ENCODE measurements around the gene CDH4. TPM values are rescaled to one million over a fixed set of nuclear protein-coding genes. Genes with fewer than 3 reads are reported as not detected.
A peak's percentile ranks its signal among the peaks of the same experiment; 100 is the strongest.

CDH4 gene
- total RNA-seq, 2 donors from 2014 or later: 0.05 to 2.2 TPM

DNA sequence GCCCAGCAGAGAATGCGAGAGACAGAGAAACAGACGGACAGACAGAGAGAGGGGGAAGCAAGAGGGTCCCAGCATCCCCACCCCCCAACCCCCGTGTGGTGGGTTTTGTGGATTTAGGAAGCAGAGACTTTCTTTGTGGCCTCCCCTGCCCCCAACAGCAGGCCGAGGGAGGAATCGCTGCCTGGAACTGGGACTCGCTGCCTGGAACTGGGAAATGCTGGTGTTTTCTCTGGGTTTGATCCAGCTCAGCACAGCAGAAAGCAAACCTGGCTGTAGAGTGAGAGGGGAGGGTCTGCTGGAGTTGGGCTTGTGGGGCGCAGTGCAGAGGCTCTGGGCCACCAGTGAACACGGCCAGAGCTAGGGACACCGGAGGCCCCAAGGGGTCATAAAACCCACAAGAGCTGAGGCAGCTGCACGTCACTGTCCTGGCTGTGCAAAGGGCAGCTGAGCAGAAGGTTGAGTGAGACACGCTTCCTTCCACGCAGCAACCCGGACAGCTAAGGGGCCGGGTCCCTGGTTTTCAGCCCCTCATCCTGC, 631.9 kb downstream of the CDH4 start:
- no peak overlapping the region for H3K4me3 ChIP-seq
- no peaks in the 10 kb centered on the region for H3K4me1 ChIP-seq (replicated peaks)
- peaks cover 10% of the 10 kb centered on the region for H3K27me3 ChIP-seq (replicated peaks; ENCODE audit: insufficient read depth)
- DNase-seq (ENCODE audit: low spot score): no peak
- no peaks in the 10 kb centered on the region for H3K9me3 ChIP-seq
- TF ChIP-seq, protein P1, sequence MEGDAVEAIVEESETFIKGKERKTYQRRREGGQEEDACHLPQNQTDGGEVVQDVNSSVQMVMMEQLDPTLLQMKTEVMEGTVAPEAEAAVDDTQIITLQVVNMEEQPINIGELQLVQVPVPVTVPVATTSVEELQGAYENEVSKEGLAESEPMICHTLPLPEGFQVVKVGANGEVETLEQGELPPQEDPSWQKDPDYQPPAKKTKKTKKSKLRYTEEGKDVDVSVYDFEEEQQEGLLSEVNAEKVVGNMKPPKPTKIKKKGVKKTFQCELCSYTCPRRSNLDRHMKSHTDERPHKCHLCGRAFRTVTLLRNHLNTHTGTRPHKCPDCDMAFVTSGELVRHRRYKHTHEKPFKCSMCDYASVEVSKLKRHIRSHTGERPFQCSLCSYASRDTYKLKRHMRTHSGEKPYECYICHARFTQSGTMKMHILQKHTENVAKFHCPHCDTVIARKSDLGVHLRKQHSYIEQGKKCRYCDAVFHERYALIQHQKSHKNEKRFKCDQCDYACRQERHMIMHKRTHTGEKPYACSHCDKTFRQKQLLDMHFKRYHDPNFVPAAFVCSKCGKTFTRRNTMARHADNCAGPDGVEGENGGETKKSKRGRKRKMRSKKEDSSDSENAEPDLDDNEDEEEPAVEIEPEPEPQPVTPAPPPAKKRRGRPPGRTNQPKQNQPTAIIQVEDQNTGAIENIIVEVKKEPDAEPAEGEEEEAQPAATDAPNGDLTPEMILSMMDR (IDR thresholded peaks at IDR 0.05): no peak
- TF ChIP-seq POLR2AphosphoS5 (IDR thresholded peaks at IDR 0.05) (no peak), POLR2A (IDR thresholded peaks at IDR 0.05) (no peak)
- H3K36me3 ChIP-seq: no peaks in the 10 kb centered on the region
- H3K27ac ChIP-seq: no peak overlapping the region
- intact Hi-C loops (cut with DNase I): no loop called here
- 56% methylated on average over 14 of the region's 14 CpGs for WGBS

GRCh38 chr20:61884571-61885389, 632.7 kb downstream of the CDH4 start:
- TF ChIP-seq POLR2AphosphoS5 (IDR thresholded peaks at IDR 0.05) (no peak), POLR2A (IDR thresholded peaks at IDR 0.05) (no peak)
- TF ChIP-seq, protein P1 (IDR thresholded peaks at IDR 0.05): no peak
- Histone ChIP-seq H3K9me3 (no peaks in the 10 kb centered on the region), H3K27me3 (replicated peaks; ENCODE audit: insufficient read depth) (peaks cover 10% of the 10 kb centered on the region), H3K4me1 (replicated peaks) (no peaks in the 10 kb centered on the region), H3K27ac (no peak overlapping the region), H3K36me3 (no peaks in the 10 kb centered on the region), H3K4me3 (no peak overlapping the region)
- intact Hi-C loops (cut with DNase I): no loop called here
- DNase-seq (ENCODE audit: low spot score): no peak
- 80% methylated on average over 23 of the region's 25 CpGs for WGBS

DNA sequence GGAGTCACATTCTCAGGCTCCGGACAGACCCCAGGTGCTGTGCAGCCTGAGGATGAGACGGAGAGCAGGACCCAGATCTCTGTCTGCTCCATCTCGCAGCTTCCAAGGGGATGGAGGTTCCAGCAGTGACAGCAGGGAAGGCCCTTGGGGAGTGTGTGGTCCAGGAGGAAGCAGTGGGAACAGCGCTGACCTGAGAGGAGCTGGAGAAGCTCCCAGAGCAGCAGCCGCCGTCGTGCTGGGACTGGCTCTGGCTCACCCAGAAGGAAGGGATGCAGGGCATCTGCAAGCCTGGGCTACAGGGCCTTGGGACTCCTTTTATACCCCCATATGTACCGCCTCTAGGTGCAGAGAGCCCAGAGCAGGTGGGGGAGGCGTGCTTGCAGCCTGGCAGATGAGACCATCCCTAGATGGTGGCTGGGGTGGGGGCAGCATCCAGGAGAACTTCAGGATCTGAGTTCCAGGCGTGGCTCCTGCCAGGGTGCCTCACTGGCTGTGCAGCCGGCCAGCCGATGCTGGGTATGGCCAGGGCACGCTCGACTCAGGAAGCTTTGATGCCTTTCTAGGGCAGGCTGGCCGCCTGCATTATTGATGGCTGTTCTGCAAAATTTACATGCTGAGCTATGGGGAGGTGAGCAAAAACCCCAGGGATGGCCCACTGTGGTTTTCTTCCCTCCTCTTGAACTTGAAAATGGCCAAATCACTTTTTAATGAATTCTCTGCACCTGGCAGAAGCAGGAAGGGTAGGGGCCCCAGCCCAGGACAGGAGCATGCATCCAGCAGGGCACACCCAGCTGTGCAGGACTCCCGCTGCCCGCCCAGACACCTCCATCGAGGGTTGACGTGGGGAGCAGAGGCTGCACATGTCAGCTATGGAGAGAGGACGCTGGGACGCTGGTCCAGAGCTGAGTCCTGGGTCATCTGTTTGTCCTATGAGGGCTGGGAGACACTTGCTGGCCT, 634.0 kb downstream of the CDH4 start:
- intact Hi-C loops (cut with DNase I): no loop called here
- no peak for DNase-seq (ENCODE audit: low spot score)
- no peak for TF ChIP-seq POLR2A (IDR thresholded peaks at IDR 0.05)
- no peak for TF ChIP-seq POLR2AphosphoS5 (IDR thresholded peaks at IDR 0.05)

DNA sequence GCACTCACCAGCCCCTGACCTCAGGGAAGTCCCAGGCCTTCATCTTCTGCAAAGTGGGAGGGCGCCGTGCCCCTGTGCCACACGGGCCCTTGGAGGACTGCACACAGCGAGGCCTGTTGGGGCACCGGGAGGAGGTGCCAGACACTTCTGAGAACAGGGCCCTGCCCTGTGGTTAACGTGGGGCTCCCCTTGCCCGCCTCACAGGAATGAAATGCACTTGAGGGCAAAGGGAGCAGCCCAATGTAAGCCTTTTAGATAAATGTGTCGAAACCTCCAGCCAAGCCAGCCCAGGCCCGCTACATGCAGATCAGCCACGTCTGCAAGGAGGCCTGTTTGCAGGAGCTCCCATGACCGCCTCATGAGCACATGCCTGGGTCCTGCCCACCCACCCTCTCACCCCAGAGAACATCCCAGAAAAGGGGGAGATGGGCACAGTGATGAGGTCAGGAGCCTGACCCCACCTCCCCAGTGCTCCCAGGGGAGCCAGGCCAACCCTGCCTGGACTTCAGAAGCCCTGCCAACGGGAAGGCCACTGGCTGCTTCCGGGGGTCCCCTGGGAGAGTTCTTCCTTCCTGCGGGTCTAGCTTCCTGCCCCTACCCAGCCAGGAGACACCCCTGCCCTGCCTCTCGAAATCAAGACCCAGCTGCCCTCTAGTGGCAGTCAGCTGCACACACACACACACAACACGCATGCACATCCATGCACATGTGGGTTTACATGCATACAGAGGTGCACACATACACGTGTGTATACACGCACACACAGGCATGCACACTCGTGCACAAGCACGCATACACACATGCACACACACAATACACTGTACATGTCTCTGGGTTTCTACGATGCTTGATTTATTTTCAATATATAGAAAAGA, 634.9 kb downstream of the CDH4 start:
- Histone ChIP-seq H3K4me1 (replicated peaks) (no peaks in the 10 kb centered on the region), H3K36me3 (no peaks in the 10 kb centered on the region), H3K9me3 (no peaks in the 10 kb centered on the region), H3K4me3 (no peak overlapping the region), H3K27ac (no peak overlapping the region), H3K27me3 (replicated peaks; ENCODE audit: insufficient read depth) (peaks cover 7% of the 10 kb centered on the region)
- intact Hi-C loops (cut with DNase I): no loop called here
- 58% methylated on average over 19 of the region's 21 CpGs for WGBS
- TF ChIP-seq POLR2A (IDR thresholded peaks at IDR 0.05) (no peak), POLR2AphosphoS5 (IDR thresholded peaks at IDR 0.05) (no peak)
- TF ChIP-seq, protein P1 (IDR thresholded peaks at IDR 0.05): peak in 3 of 4 experiments; percentile 39 to 55 (median 43)
- DNase-seq (ENCODE audit: low spot score): no peak

More for the DNA sequence above, 634.0 kb downstream of the CDH4 start:
- Histone ChIP-seq H3K9me3 (no peaks in the 10 kb centered on the region), H3K4me1 (replicated peaks) (no peaks in the 10 kb centered on the region), H3K27ac (no peak overlapping the region), H3K36me3 (no peaks in the 10 kb centered on the region), H3K4me3 (no peak overlapping the region), H3K27me3 (replicated peaks; ENCODE audit: insufficient read depth) (peaks cover 10% of the 10 kb centered on the region)
- WGBS: 73% methylated on average over 21 of the region's 21 CpGs

Measured in prostate gland (tissue), 2 donors.